Measurements from ENCODE around the gene PI16. TPM values are rescaled to one million over a fixed set of nuclear protein-coding genes. Genes with fewer than 3 reads are reported as not detected.

Gene PI16
- total and polyA plus RNA-seq, 2 of the 13 experiments (the other 11 are each of a cell fraction or from before 2014, with no cell fraction given): not detected

DNA sequence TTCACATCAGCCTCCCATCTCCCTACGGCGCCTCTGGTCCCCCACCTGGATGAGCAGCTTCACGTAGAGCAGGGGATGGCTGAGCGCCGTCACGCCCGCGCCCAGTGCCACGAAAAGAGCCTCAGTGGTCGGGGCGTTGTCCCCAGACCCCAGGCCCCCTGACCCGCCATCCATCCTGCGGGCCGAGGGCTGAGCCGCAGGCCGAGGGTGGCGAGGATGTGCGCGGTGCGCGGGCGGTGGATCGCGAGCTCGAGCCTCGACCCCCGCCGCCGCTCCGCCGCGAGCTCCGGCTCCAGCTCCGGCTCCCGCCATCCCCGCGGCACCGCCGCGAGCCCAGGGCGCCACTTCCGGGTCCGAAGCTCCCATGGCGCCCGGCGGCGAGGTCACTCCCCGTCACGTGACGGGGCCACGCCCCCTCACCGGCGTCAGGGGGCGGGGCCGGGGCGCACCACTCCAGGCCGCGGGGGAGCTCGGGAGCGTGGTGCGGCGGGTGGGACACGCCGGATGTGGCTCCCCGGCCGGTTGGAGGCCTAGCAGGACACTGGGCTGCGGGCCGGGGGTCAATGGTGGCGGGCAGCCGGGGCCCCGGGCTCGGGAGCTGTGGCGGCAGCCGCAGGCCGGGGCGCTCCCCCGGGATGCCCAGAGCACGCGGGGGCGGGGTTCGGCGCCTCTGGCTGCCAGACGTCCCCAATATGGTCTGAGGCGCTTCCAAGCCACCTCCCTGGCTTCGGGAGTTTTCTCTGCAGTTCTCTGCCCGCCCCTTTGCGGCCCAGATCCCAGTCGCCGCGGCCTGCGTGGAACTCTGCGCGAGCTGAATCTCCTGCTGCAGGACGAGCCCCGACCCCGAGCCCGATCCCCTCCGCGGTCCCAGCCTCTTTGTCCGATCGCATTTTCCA is 31.5 kb downstream of the PI16 start, which contains the start of gene MTCH1 (continued):
- TF ChIP-seq, protein P1, sequence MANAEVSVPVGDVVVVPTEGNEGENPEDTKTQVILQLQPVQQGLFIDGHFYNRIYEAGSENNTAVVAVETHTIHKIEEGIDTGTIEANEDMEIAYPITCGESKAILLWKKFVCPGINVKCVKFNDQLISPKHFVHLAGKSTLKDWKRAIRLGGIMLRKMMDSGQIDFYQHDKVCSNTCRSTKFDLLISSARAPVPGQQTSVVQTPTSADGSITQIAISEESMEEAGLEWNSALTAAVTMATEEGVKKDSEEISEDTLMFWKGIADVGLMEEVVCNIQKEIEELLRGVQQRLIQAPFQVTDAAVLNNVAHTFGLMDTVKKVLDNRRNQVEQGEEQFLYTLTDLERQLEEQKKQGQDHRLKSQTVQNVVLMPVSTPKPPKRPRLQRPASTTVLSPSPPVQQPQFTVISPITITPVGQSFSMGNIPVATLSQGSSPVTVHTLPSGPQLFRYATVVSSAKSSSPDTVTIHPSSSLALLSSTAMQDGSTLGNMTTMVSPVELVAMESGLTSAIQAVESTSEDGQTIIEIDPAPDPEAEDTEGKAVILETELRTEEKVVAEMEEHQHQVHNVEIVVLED (CRISPR knock-in tag; IDR thresholded peaks at IDR 0.05; ENCODE audit: borderline replicate concordance): peak; percentile 83
- peak; percentile 57; the same call in 1 of the 2 replicates for TF ChIP-seq MED13 (CRISPR knock-in tag; IDR thresholded peaks at IDR 0.05)
- 0 out of 2 replicates have a peak, but pooled peaks have one; percentile 39 for TF ChIP-seq ZNF572 (CRISPR knock-in tag; IDR thresholded peaks at IDR 0.05)
- 0 out of 2 replicates have a peak, but pooled peaks have one; percentile 31 for TF ChIP-seq NFKBIZ (CRISPR knock-in tag; IDR thresholded peaks at IDR 0.05)
- TF ChIP-seq HOXA3 (CRISPR knock-in tag; IDR thresholded peaks at IDR 0.05): peak; percentile 89
- no peak for TF ChIP-seq ARHGAP35 (CRISPR knock-in tag; IDR thresholded peaks at IDR 0.05; ENCODE audit: borderline replicate concordance)
- peak; percentile 56; the same call in 1 of the 2 replicates for TF ChIP-seq ZNF567 (CRISPR knock-in tag; IDR thresholded peaks at IDR 0.05; ENCODE audit: borderline replicate concordance)
- peak; percentile 60; the same call in 1 of the 2 replicates for TF ChIP-seq ZNF772 (CRISPR knock-in tag; IDR thresholded peaks at IDR 0.05)
- TF ChIP-seq, protein P2, sequence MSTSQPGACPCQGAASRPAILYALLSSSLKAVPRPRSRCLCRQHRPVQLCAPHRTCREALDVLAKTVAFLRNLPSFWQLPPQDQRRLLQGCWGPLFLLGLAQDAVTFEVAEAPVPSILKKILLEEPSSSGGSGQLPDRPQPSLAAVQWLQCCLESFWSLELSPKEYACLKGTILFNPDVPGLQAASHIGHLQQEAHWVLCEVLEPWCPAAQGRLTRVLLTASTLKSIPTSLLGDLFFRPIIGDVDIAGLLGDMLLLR (CRISPR knock-in tag; IDR thresholded peaks at IDR 0.05): peak; percentile 56; the same call in 1 of the 2 replicates
- TF ChIP-seq, protein P3, sequence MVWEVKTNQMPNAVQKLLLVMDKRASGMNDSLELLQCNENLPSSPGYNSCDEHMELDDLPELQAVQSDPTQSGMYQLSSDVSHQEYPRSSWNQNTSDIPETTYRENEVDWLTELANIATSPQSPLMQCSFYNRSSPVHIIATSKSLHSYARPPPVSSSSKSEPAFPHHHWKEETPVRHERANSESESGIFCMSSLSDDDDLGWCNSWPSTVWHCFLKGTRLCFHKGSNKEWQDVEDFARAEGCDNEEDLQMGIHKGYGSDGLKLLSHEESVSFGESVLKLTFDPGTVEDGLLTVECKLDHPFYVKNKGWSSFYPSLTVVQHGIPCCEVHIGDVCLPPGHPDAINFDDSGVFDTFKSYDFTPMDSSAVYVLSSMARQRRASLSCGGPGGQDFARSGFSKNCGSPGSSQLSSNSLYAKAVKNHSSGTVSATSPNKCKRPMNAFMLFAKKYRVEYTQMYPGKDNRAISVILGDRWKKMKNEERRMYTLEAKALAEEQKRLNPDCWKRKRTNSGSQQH (CRISPR knock-in tag; IDR thresholded peaks at IDR 0.05; ENCODE audit: low read depth): no peak
- peak; percentile 83 for TF ChIP-seq KAT7 (CRISPR knock-in tag; IDR thresholded peaks at IDR 0.05; ENCODE audit: borderline replicate concordance)
- TF ChIP-seq ZNF558 (CRISPR knock-in tag; IDR thresholded peaks at IDR 0.05; ENCODE audit: borderline replicate concordance): no peak; the same call in 1 of the 2 replicates
- no peak for TF ChIP-seq NCOA5 (CRISPR knock-in tag; IDR thresholded peaks at IDR 0.05)
- 0 out of 2 replicates have a peak, but pooled peaks have one; percentile 49 for TF ChIP-seq ZBTB7A (CRISPR knock-in tag; IDR thresholded peaks at IDR 0.05)
- TF ChIP-seq, protein P4, sequence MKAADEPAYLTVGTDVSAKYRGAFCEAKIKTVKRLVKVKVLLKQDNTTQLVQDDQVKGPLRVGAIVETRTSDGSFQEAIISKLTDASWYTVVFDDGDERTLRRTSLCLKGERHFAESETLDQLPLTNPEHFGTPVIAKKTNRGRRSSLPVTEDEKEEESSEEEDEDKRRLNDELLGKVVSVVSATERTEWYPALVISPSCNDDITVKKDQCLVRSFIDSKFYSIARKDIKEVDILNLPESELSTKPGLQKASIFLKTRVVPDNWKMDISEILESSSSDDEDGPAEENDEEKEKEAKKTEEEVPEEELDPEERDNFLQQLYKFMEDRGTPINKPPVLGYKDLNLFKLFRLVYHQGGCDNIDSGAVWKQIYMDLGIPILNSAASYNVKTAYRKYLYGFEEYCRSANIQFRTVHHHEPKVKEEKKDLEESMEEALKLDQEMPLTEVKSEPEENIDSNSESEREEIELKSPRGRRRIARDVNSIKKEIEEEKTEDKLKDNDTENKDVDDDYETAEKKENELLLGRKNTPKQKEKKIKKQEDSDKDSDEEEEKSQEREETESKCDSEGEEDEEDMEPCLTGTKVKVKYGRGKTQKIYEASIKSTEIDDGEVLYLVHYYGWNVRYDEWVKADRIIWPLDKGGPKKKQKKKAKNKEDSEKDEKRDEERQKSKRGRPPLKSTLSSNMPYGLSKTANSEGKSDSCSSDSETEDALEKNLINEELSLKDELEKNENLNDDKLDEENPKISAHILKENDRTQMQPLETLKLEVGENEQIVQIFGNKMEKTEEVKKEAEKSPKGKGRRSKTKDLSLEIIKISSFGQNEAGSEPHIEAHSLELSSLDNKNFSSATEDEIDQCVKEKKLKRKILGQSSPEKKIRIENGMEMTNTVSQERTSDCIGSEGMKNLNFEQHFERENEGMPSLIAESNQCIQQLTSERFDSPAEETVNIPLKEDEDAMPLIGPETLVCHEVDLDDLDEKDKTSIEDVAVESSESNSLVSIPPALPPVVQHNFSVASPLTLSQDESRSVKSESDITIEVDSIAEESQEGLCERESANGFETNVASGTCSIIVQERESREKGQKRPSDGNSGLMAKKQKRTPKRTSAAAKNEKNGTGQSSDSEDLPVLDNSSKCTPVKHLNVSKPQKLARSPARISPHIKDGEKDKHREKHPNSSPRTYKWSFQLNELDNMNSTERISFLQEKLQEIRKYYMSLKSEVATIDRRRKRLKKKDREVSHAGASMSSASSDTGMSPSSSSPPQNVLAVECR (CRISPR knock-in tag; IDR thresholded peaks at IDR 0.05; ENCODE audit: borderline replicate concordance): peak; percentile 97
- no peak for TF ChIP-seq MAFG (CRISPR knock-in tag; IDR thresholded peaks at IDR 0.05)
- TF ChIP-seq, protein P5, sequence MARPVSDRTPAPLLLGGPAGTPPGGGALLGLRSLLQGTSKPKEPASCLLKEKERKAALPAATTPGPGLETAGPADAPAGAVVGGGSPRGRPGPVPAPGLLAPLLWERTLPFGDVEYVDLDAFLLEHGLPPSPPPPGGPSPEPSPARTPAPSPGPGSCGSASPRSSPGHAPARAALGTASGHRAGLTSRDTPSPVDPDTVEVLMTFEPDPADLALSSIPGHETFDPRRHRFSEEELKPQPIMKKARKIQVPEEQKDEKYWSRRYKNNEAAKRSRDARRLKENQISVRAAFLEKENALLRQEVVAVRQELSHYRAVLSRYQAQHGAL (CRISPR knock-in tag; IDR thresholded peaks at IDR 0.05; ENCODE audit: not compliant biosample characterization): no peak

Measured in HepG2 (cell line).